ENCODE data around the gene PDE6B.

- no peak for TF ChIP-seq CTCF (IDR thresholded peaks at IDR 0.05; ENCODE audit: poor library complexity, severe bottlenecking)
- no peak for TF ChIP-seq TAF1 (IDR thresholded peaks at IDR 0.05; ENCODE audit: low read depth)
- no peak for TF ChIP-seq EZH2 (IDR thresholded peaks at IDR 0.05; ENCODE audit: borderline replicate concordance, insufficient read depth, low read length, poor library complexity, severe bottlenecking)
Observed at GRCh38 chr4:637536-638280, 12.3 kb downstream of the PDE6B start.
